Stimulated activated CD8-positive, alpha-beta memory T cell treated with anti-CD3 and anti-CD28 coated beads, Interleukin-4, amount 100 ng/mL, for 1 hour (primary cell): ENCODE data around the gene C3orf62.
"Not testable (repeated sequence)": the region's sequence is repeated elsewhere in the genome, so short reads cannot be mapped to it uniquely, and the experiment has no call there.

Experiments used
- DNase-seq, 2 donors: peaks; one replicate each; pipeline ENCODE4 v3.0.0-alpha.2; 2020; ENCODE audit warnings: low read depth in 2 of 2, low spot score in 1 of 2

The C3orf62 gene

GRCh38 chr3:49269443-49270155 lies 7.4 kb downstream of the C3orf62 start:
- DNase-seq: no peak

GRCh38 chr3:49266410-49267095 lies 10.5 kb downstream of the C3orf62 start:
- no peak for DNase-seq

- no peak for DNase-seq
Measured at GRCh38 chr3:49265661-49266386, 11.2 kb downstream of the C3orf62 start.

DNA sequence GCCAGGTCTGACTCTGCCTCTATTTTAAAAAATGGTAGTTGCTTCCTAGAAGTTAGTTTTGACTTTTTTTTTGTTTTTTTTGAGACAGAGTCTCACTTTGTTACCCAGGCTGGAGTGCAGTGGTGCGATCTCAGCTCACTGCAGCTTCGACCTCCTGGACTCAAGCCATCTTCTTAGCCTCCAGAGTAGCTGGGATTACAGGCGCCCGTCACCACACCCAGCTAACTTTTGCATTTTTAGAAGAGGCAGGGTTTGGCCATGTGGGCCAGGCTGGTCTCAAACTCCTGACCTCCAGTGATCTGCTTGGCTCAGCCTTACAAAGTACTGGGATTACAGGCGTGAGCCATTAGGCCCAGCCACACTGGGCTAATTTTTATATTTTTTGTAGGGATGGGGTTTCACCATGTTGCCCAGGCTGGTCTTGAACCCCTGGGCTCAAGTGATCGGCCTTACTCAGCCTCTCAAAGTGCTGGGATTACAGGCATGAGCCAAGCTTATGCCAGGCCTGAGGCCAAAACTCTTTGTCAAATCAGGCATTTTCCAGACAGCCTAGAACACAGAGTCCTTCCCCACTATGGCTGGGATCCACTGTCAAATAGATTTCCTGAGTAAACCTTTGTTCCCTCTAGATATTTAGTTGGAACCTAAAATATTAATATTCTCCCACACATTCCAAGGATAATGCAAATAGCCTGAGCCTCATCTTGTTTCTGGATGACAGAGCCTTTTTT lies 13.7 kb downstream of the C3orf62 start:
- no peak for DNase-seq

GRCh38 chr3:49260806-49261324 lies 16.2 kb downstream of the C3orf62 start:
- DNase-seq: no peak

GRCh38 chr3:49257187-49257586 lies 19.8 kb downstream of the C3orf62 start:
- DNase-seq: no peak

- no peak for DNase-seq
Measured at GRCh38 chr3:49255718-49256511, 21.1 kb downstream of the C3orf62 start.

DNA sequence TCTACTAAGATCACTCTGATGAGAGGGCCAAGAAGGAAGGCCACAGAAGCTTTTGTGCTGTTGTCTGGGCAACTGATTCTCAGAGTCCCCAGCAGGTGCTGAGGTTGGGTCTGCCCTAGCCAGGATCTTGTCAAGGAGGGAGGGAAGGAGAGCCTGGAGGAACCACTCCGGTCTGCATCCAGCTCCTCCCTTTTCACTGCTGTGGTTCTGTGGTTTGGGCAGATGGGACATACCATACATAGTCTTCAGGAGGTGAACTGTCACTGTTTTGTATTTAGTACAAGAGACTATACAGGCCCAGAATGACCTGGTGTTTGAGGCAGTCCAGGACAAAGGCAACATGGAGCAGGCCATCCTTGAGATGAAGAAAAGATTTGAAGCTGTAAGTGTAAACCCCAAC lies 21.9 kb downstream of the C3orf62 start:
- DNase-seq: no peak

- DNase-seq: no peak
Measured at GRCh38 chr3:49253512-49253911, 23.5 kb downstream of the C3orf62 start.

GRCh38 chr3:49248840-49249227 lies 28.2 kb downstream of the C3orf62 start:
- no peak for DNase-seq

- DNase-seq: no peak
Measured at GRCh38 chr3:49244581-49245205, 32.3 kb downstream of the C3orf62 start.

DNA sequence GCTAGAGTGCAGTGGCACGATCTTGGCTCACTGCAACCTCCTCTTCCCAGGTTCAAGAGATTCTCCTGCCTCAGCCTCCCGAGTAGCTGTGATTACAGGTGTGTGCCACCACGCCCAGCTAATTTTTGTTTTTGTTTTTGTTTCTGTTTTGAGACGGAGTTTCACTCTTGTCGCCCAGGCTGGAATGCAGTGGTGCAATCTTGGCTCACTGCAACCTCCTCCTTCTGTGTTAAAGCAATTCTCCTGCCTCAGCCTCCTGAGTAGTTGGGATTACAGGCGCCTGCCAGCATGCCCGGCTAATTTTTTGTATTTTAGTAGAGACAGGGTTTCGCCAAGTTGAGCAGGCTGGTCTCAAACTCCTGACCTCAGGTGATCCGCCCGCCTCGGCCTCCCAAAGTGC lies 36.9 kb downstream of the C3orf62 start:
- DNase-seq: not testable (repeated sequence)

DNA sequence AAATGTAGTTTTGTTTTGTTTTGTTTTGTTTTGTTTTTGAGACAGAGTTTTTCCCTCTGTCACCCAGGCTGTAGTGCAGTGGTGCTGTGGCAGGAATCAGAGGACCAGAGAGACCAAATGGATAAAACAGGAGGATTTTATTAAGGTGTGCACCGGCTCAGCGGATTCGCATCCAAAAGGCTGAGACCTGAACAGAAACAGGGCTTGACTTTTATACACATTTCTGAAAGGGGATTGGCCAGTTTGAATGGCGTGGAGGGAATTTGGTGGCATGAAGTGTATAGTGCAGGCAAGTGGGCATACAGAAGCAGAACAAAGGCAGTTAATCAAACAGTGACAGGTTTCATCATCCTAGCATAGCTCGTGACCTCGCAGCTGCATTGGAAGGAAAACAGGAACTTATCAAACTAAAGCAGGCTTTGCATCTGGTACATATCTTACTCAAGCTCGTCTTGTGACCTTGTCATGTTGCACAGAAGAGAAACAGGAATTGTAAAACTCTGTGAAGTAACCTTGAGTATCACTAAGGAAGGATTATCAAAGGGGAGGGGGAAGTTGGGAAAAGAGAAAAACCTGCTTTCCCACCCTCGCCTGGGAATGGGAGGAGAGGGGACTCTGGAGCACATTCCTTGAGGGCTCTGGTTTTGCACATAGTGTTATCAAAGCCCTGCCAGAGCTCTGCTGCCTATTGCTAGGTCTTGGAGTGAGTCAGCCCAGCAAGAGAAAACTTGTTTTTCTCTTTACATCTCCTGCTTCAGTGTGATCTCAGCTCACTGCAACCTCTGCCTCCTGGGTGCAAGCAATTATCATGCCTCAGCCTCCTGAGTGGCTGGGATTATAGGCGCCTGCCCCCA lies 38.5 kb downstream of the C3orf62 start:
- DNase-seq: no peak

DNA sequence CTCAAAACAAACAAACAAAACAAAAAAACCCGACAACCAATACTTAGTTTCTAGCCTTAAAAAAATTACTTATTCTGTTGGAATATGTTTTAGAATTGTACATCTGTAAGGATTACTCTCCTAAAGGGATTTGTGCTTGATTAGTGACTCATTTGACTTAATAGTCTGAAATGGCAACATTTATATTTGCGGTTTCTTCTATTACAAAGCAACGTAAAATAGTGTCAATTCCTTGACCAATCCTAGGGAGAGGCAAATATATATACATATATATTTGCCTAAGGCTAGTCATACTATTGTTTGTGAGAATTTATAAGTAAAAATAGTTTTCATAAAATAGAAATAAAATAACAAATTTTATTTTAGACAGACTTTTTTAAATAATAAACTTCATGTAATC lies 39.7 kb downstream of the C3orf62 start:
- no peak for DNase-seq

- no peak for DNase-seq
Measured at GRCh38 chr3:49236226-49236625, 40.8 kb downstream of the C3orf62 start.

DNA sequence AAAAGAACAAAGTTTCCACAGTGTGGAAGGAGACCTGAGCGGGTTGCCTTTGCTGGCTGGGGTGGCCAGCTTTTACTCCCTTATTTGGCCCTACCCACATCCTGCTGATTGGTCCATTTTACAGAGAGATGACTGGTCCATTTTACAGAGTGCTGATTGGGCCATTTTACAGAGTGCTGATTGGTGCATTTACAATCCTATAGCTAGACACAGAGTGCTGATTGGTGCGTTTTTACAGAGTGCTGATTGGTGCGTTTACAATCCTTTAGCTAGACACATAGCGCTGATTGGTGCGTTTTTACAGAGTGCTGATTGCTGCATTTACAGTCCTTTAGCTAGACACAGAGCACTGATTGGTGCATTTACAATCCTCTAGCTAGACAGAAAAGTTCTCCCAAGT lies 48.2 kb downstream of the C3orf62 start:
- not testable (repeated sequence) for DNase-seq

DNA sequence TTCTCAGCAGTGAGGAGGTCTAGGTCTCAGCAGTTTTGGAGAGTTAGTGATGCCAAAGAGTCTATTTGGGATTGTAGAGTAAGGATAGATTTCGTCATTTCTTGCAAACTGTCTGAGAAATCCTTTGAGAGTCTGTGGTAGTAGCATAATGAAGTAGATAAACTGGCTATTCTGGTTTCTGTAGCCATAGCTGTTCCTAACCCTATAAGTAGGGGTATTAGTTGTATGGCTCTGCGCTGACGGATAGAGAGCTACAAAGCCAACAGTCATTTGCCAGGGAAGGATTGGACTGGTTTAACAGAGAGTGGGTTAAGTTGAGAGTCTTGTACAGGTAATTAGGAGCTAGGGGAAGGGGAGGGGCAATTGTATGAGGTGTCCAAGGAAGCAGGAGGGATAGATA lies 55.0 kb downstream of the C3orf62 start:
- no peak for DNase-seq

- not testable (repeated sequence) for DNase-seq
Measured at GRCh38 chr3:49220985-49221563, 56.0 kb downstream of the C3orf62 start.

DNA sequence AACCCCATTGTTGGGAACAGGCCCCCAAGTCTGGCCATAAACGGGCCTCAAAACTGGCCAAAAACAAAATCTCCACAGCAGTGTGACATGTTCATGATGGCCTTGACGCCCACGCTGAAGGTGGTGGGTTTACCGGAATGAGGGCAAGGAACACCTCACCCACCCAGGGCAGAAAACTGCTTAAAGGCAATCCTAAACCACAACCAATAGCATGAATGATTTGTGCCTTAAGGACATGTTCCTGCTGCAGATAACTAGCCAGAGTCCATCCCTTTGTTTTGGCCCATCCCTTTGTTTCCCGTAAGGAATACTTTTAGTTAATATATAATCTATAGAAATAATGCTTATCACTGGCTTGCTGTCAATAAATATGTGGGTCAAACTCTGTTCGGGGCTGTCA lies 57.9 kb downstream of the C3orf62 start:
- no peak for DNase-seq
